Measurements from ENCODE around the gene HLA-DRB1.
"Not testable (repeated sequence)": the region's sequence is repeated elsewhere in the genome, so short reads cannot be mapped to it uniquely, and the experiment has no call there.

The HLA-DRB1 gene

GRCh38 chr6:32562940-32563339 is 26.7 kb downstream of the HLA-DRB1 start:
- no peak for DNase-seq (ENCODE audit: low read depth in 1 of 2, low spot score in 1 of 2)

- DNase-seq (ENCODE audit: low read depth in 1 of 2, low spot score in 1 of 2), result no peak
Measured at GRCh38 chr6:32559747-32560146, 29.9 kb downstream of the HLA-DRB1 start.

- DNase-seq (ENCODE audit: low read depth in 1 of 2, low spot score in 1 of 2), result no peak
Measured at GRCh38 chr6:32558426-32559057, 31.1 kb downstream of the HLA-DRB1 start.

DNA sequence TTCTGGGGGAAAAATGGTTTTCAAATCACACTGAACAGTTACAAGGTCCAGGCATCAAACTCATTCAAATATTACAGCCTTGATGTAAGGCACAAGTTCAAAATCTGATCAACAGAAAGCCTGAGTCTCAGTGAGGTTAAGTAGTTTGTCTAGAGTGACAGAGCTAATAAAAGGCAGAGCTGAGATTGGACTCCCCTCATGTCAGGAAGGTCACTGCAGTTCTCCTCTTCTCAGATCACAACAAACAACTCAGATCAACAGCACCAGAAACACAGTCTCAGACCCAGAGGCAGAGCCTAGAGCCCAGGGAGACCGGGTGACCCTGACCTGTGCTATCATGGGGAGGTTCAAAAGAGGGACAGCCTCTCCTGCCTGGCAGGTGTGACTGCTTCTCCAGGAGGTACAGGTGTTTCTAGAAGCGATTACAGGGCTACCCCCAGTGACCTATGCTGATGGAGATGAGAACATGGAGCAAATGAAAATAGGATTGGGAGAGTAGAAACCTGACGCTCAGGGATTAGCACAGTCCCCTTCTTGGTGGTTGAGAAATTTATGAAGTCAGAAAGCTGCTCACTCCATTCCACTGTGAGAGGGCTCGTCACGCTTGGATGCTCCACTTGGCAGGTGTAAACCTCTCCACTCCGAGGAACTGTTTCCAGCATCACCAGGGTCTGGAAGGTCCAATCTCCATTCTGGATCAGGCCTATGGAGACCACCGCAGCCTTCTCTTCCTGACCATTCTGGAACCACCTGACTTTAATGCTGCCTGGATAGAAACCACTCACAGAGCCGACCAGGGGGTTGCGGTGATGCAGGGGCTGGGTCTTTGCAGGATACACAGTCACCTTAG is 35.3 kb downstream of the HLA-DRB1 start:
- no peak for DNase-seq (ENCODE audit: low read depth in 1 of 2, low spot score in 1 of 2)

DNA sequence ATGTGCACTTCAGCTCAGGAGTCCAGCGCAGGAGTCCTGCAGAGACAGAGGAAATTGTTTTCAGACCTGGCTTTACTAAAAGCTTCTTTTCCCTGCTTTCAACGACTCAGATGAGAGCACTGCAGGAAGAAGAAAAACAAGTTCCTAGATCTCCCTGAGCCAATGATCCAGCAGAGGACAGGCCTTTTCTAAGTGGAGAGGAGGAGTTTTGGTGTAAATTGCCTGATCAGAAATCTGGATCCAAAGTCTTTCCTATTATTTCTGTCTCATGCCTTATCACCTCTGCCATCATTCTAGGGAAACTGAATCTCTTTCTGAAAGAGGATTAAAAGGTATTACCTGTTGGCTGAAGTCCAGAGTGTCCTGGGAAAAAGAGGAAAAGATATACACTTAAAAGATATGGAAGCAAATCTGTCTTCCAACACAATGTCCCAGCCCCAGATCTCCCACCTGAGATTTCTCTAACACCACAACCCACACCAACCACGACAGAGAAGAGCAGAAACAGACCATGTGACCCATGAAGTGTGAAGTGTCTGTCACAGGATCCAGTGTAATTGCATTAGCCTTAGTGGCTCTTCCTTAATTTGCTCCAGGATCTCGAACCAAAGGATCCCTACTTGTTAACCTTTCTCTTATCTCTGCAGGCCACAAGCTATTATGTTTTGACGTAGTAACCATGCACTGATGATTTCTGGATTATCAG is 36.5 kb downstream of the HLA-DRB1 start:
- no peak for DNase-seq (ENCODE audit: low read depth in 1 of 2, low spot score in 1 of 2)

DNA sequence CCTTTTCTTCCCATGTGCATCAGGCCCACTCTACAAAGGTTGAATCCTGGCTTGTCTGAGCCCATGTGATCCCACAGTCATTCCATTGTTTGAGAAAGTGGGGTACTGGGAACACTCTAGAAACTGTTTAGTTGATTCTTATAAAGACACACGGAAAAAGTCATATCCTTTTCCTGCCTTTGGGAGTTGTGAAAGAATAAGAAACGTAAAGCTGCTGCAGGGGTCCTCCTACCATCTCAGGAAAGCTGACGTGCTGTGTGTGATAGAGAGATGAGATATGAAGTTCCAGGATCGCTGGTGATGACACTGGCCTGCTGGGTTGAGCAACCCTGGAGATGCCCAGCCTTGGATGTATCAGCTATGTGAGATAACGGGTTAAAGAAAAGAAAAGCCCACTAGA is 38.2 kb downstream of the HLA-DRB1 start:
- DNase-seq (ENCODE audit: low read depth in 1 of 2, low spot score in 1 of 2), result no peak

- no peak for DNase-seq (ENCODE audit: low read depth in 1 of 2, low spot score in 1 of 2)
Measured at GRCh38 chr6:32539839-32540238, 49.8 kb downstream of the HLA-DRB1 start.

DNA sequence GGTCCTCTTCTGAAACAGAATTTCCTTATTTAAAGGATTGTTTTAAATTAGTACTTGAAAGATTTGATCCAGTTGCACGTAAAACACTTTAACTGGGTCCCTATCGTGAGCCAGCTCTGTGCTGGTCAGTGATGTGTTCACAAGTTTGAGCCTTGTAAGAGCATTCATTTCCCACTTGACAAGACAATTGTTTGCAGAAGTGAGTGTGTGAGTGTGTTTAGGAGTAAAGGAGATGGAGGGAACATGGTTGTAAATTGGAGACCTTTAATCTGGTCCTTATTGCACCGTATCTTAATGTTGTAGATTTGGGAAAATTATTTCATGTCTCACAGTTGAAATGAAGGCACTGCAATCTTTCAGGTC is 59.2 kb downstream of the HLA-DRB1 start:
- DNase-seq (ENCODE audit: low read depth in 1 of 2, low spot score in 1 of 2), result not testable (repeated sequence)

DNA sequence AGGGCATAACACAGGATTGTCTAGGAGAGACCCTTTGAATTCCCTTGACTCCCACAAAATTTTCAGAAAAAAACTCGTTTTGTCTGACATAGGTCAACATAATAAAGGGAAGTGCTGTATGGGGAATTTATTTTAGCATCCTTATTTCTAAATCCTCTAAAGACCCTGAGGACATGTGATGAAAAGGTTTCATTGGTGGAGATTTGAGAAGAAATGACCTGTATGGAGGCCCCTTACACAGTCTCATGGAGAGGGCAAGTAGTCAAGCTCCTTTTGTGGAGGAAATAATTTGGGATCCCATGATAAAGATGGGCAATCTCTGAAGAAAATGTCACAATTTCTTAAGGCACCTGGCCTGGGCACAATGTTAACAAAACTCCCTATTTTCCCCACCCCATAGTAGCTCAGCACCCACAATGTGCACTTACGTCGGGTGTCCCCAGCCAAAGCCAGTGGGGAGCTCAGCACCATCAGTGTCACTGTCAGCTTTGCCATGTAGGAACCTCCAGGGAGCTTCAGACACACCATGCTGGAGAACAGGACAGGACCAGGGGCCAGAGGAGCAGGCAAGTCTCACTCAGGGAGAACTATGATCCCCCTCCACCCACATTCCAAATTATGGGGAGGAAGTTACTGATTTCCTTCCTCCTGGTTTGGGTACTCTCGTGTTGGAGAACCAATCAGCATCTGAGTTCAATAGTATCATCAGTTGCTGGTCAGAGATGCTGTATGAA is 59.8 kb downstream of the HLA-DRB1 start, which contains the start of gene HLA-DRB5:
TSS of gene HLA-DRB5 (minus strand) at position 591 of the 734 bp plus-strand sequence. CDS start at position 528, 63 bp downstream.
- DNase-seq (ENCODE audit: low read depth in 1 of 2, low spot score in 1 of 2), result no peak
